Calu3 (cell line): ENCODE data around the gene PARN. TPM values are rescaled to one million over a fixed set of nuclear protein-coding genes. Genes with fewer than 3 reads are reported as not detected.
"Not testable (repeated sequence)": the region's sequence is repeated elsewhere in the genome, so short reads cannot be mapped to it uniquely, and the experiment has no call there.

Source experiments
- BruUV-seq: library from RNA; stranded (reverse); fragments of 400-500 nt; replicated peaks from 2 replicates; lab custom pipeline; 2021; lab: Mats Ljungman, UMichigan
- CTCF ChIA-PET: fragments of 300-600 bp; sonication (Branson Sonifier 250); formaldehyde crosslinking; loops from one replicate; lab custom pipeline; 2022; ENCODE audit warnings: antibody characterized with exemption; lab: Charles Lee
- DNase-seq: peaks from one replicate; pipeline ENCODE4 v3.0.0; 2022
- H3K27ac Mint-ChIP-seq: one replicate; pipeline ENCODE4 v1.8.0; 2022; ENCODE audit warnings: mixed read lengths; ENCODE audit not compliant: unreplicated experiment
- H3K27me3 Mint-ChIP-seq: one replicate; pipeline ENCODE4 v1.8.0; 2022; ENCODE audit warnings: mixed read lengths; ENCODE audit not compliant: unreplicated experiment
- H3K36me3 Mint-ChIP-seq: one replicate; pipeline ENCODE4 v1.8.0; 2022; ENCODE audit warnings: mild to moderate bottlenecking, moderate library complexity, mixed read lengths; ENCODE audit not compliant: insufficient read depth, unreplicated experiment
- H3K4me1 Mint-ChIP-seq: one replicate; pipeline ENCODE4 v1.8.0; 2022; ENCODE audit warnings: mild to moderate bottlenecking, low read depth, mixed read lengths; ENCODE audit not compliant: unreplicated experiment
- H3K4me3 Mint-ChIP-seq: one replicate; pipeline ENCODE4 v1.8.0; 2022; ENCODE audit warnings: mild to moderate bottlenecking, low read depth, moderate library complexity, mixed read lengths; ENCODE audit not compliant: unreplicated experiment
- H3K9me3 Mint-ChIP-seq: one replicate; pipeline ENCODE4 v1.8.0; 2022; ENCODE audit warnings: low read depth, mixed read lengths; ENCODE audit not compliant: unreplicated experiment
- intact Hi-C: fragments of 100-400 bp; cut with micrococcal nuclease; formaldehyde crosslinking; loops from one replicate; pipeline ENCODE4 v1.10.0; 2022; ENCODE audit not compliant: unreplicated experiment
- total RNA-seq: library from RNA; stranded (reverse); gene quantifications from 2 replicates; pipeline ENCODE4 v1.2.3, GENCODE V29; 2022
- TF ChIP-seq, protein P1 (sequence below): fragments of 200-600 bp; IDR thresholded peaks from one replicate; pipeline ENCODE4 v1.8.0; 2022; ENCODE audit warnings: antibody characterized with exemption; ENCODE audit not compliant: unreplicated experiment

PARN gene
- total RNA-seq, 1 experiment from 2014 or later: 59.1 TPM

DNA sequence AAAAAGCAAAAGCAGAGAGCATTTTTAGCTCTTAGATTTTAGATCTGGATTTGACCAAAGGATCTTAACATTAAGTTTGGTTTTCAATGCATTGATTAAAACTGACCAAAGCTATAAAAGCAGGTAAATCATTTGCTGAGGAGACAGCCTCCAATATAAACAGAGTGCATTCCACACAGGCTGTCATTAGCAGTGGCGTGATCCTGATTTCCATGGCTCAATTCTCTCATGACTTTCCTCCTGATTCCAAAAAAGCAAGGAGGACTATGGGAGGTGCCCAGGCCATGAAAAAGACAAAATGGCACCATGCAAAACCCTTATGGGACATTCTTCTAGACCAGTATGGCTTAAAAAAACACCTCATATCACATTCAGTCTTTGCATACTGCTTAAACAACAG is 53.5 kb downstream of the PARN start:
- CTCF ChIA-PET: interaction anchor here (1.0 kb wide), 1 partner anchor 11 kb away, joined by 3 read pairs; no protein-coding TSS in a partner anchor
- intact Hi-C loops: no loop called here
- TF ChIP-seq, protein P1, sequence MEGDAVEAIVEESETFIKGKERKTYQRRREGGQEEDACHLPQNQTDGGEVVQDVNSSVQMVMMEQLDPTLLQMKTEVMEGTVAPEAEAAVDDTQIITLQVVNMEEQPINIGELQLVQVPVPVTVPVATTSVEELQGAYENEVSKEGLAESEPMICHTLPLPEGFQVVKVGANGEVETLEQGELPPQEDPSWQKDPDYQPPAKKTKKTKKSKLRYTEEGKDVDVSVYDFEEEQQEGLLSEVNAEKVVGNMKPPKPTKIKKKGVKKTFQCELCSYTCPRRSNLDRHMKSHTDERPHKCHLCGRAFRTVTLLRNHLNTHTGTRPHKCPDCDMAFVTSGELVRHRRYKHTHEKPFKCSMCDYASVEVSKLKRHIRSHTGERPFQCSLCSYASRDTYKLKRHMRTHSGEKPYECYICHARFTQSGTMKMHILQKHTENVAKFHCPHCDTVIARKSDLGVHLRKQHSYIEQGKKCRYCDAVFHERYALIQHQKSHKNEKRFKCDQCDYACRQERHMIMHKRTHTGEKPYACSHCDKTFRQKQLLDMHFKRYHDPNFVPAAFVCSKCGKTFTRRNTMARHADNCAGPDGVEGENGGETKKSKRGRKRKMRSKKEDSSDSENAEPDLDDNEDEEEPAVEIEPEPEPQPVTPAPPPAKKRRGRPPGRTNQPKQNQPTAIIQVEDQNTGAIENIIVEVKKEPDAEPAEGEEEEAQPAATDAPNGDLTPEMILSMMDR: no peak
- H3K4me3 Mint-ChIP-seq: no peak overlapping the region
- no peak overlapping the region for H3K27ac Mint-ChIP-seq
- no TSS peak for BruUV-seq
- peaks cover 56% of the 10 kb centered on the region for H3K36me3 Mint-ChIP-seq
- peaks cover 2% of the 10 kb centered on the region for H3K9me3 Mint-ChIP-seq
- H3K4me1 Mint-ChIP-seq: no peaks in the 10 kb centered on the region
- no peaks in the 10 kb centered on the region for H3K27me3 Mint-ChIP-seq
- DNase-seq: no peak

DNA sequence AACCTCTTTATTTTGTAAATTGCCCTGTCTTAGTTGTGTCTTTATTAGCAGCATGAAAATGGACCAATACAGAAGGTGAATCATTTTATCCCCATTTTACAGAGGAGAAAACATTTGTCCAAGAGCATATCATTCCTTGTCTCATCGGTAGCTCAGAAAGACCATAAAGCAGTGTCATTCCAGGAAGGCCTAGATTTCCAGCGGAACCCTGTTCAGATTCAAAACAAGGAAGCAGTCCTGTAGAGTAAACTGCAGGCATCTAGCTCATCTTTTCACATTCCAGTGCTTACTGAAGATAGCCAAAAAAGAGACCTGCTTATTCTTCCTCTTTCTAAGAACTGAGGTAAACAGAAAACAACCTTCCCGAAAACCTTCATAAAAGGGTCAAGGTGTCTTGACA is 54.0 kb downstream of the PARN start:
- Mint-ChIP-seq H3K36me3 (peaks cover 53% of the 10 kb centered on the region), H3K4me1 (no peaks in the 10 kb centered on the region), H3K4me3 (no peak overlapping the region), H3K27me3 (no peaks in the 10 kb centered on the region), H3K27ac (no peak overlapping the region), H3K9me3 (peaks cover 2% of the 10 kb centered on the region)
- CTCF ChIA-PET: interaction anchor here (1.0 kb wide), 1 partner anchor 11 kb away, joined by 3 read pairs; no protein-coding TSS in a partner anchor
- no peak for DNase-seq
- no TSS peak for BruUV-seq
- TF ChIP-seq, protein P1: no peak
- intact Hi-C loops: no loop called here

DNA sequence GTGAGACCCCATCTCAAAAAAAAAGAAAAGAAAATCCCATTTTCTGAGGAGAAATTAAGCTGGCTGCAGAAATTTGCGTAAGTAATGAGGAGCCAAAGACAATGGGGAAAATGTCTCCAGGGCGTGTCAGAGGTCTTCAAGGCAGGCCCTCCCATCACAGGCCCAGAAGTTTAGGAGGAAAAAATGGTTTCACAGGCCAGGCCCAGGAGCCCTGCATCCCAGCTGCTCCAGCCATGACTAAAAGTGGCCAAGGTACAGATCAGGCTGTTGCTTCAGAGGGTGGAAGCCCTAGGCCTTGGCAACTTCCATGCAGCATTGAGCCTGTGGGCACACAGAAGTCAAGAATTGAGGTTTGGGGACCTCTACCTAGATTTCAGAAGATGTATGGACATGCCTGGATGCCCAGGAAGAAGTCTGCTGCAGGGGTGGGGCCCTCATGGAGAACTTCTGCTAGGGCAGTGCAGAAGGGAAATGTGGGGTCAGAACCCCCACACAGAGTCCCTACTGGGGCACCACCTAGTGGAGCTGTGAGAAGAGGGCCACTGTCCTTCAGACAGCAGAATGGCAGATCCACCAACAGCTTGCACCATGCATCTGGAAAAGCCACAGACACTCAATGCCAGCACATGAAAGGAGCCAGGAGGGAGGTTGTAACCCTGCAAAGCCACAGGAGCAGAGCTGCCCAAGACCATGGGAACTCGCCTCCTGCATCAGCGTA is 55.2 kb downstream of the PARN start:
- BruUV-seq, H3K27ac Mint-ChIP-seq, H3K9me3 Mint-ChIP-seq, H3K4me3 Mint-ChIP-seq, H3K4me1 Mint-ChIP-seq, DNase-seq, intact Hi-C loops, CTCF ChIA-PET, H3K27me3 Mint-ChIP-seq: not testable (repeated sequence)
- peaks cover 41% of the 10 kb centered on the region for H3K36me3 Mint-ChIP-seq

DNA sequence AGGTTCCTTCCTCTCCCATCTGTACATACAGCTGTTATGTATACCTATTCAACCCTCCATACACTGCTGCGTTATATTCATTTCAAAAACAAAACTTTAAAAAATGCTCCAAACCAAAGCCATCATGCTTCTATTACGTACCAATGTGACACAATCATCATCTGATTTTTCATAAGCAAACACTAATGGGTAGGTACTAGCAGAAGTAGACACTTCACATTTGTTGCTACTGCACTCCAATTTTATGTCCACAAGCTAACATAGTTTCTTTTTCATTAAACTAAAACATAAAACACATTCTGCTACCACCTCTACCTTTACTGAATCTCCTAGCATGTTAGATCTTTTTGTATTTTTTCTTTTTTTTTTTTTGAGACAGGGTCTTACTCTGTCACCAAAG is 57.5 kb downstream of the PARN start:
- intact Hi-C loops: no loop called here

More for the DNA sequence above, 57.5 kb downstream of the PARN start:
- Mint-ChIP-seq H3K27me3 (no peaks in the 10 kb centered on the region), H3K27ac (no peak overlapping the region), H3K4me1 (peaks cover 10% of the 10 kb centered on the region), H3K4me3 (no peak overlapping the region), H3K36me3 (peaks cover 23% of the 10 kb centered on the region), H3K9me3 (peaks cover 2% of the 10 kb centered on the region)
- TF ChIP-seq, protein P1: no peak
- no TSS peak for BruUV-seq
- CTCF ChIA-PET: interaction anchor here (0.9 kb wide), 1 partner anchor 14 kb away, joined by 3 read pairs; no protein-coding TSS in a partner anchor
- no peak for DNase-seq
